CD4-positive, alpha-beta T cell treated with Interleukin-17A for 1 hour (primary cell): ENCODE data around the gene DUSP2.

ENCODE experiments used
- DNase-seq: peaks from one replicate; pipeline ENCODE4 v3.0.0-alpha.2; 2020

The DUSP2 gene

GRCh38 chr2:96113367-96113677 lies 31.9 kb downstream of the DUSP2 start:
- DNase-seq = no peak

- DNase-seq = no peak
These were observed 32.5 kb downstream of the DUSP2 start for GRCh38 chr2:96112501-96113366.

- no peak for DNase-seq
These were observed 33.3 kb downstream of the DUSP2 start for GRCh38 chr2:96111823-96112500.

- DNase-seq = no peak
These were observed 34.0 kb downstream of the DUSP2 start for GRCh38 chr2:96111257-96111640.

GRCh38 chr2:96110621-96111256 lies 34.5 kb downstream of the DUSP2 start:
- DNase-seq = no peak

GRCh38 chr2:96109931-96110511 lies 35.2 kb downstream of the DUSP2 start:
- DNase-seq = no peak

- no peak for DNase-seq
These were observed 35.9 kb downstream of the DUSP2 start for GRCh38 chr2:96109361-96109680.

- DNase-seq = no peak
These were observed 36.5 kb downstream of the DUSP2 start for GRCh38 chr2:96108541-96109360.

- DNase-seq = no peak
These were observed 37.1 kb downstream of the DUSP2 start for GRCh38 chr2:96108151-96108540.

- DNase-seq = no peak
These were observed 37.6 kb downstream of the DUSP2 start for GRCh38 chr2:96107708-96108065.

- DNase-seq = no peak
These were observed 38.1 kb downstream of the DUSP2 start for GRCh38 chr2:96106991-96107707.

GRCh38 chr2:96105994-96106715 lies 39.1 kb downstream of the DUSP2 start:
- no peak for DNase-seq

- no peak for DNase-seq
These were observed 39.9 kb downstream of the DUSP2 start for GRCh38 chr2:96105152-96105915.

- DNase-seq = no peak
These were observed 40.8 kb downstream of the DUSP2 start for GRCh38 chr2:96104487-96104861.

GRCh38 chr2:96103761-96104486 lies 41.3 kb downstream of the DUSP2 start:
- DNase-seq = no peak

GRCh38 chr2:96103187-96103601 lies 42.0 kb downstream of the DUSP2 start:
- DNase-seq = no peak

- no peak for DNase-seq
These were observed 42.5 kb downstream of the DUSP2 start for GRCh38 chr2:96102596-96103186.

GRCh38 chr2:96100893-96101304 lies 44.3 kb downstream of the DUSP2 start:
- no peak for DNase-seq
